ENCODE data around the gene SCMH1.

DNA sequence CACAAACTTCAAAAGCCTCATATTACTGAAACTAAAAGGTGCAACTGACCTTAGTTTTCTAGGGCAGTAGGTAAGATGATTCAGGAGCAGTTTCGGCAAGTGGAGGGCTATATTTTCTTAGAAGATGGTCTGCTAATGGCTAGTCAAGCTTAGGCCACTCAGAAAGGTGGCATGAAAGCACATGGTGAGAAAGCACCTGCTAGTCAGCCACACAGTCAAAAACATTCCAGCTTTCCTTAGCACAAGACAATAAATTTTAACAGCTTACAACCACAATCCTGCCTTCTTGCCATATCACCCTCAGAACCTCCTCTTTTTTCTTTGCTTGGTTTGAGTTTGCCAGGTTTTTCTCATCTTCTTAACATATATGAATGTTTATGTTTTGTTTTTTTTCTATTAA lies 139.5 kb downstream of the SCMH1 start:
- TF ChIP-seq POLR2A (IDR thresholded peaks at IDR 0.05), result no peak
- no peak for TF ChIP-seq CTCF (IDR thresholded peaks at IDR 0.05)

Measured in tibial nerve (tissue), 3 donors.